Endothelial cell (in vitro differentiated cells): Measurements from ENCODE around the gene C1orf21. TPM values are rescaled to one million over a fixed set of nuclear protein-coding genes. Genes with fewer than 3 reads are reported as not detected.

Source experiments
- DNase-seq: peaks from one replicate; pipeline ENCODE4 v3.0.0; 2021; ENCODE audit warnings: low spot score
- H3K27ac Mint-ChIP-seq: one replicate; pipeline ENCODE4 v1.8.0; 2021; ENCODE audit warnings: mixed read lengths, inconsistent platforms; ENCODE audit not compliant: unreplicated experiment
- H3K27me3 Mint-ChIP-seq: one replicate; pipeline ENCODE4 v1.8.0; 2021; ENCODE audit warnings: mild to moderate bottlenecking, moderate library complexity, mixed read lengths, inconsistent platforms; ENCODE audit not compliant: unreplicated experiment
- H3K36me3 Mint-ChIP-seq: one replicate; pipeline ENCODE4 v1.8.0; 2021; ENCODE audit warnings: mild to moderate bottlenecking, low read depth, mixed read lengths, inconsistent platforms; ENCODE audit not compliant: unreplicated experiment
- H3K4me1 Mint-ChIP-seq: one replicate; pipeline ENCODE4 v1.8.0; 2021; ENCODE audit warnings: mild to moderate bottlenecking, mixed read lengths, inconsistent platforms; ENCODE audit not compliant: unreplicated experiment
- H3K4me3 Mint-ChIP-seq: one replicate; pipeline ENCODE4 v1.8.0; 2021; ENCODE audit warnings: mild to moderate bottlenecking, mixed read lengths, inconsistent platforms; ENCODE audit not compliant: unreplicated experiment
- H3K9me3 Mint-ChIP-seq: one replicate; pipeline ENCODE4 v1.8.0; 2021; ENCODE audit warnings: mixed read lengths, inconsistent platforms; ENCODE audit not compliant: unreplicated experiment
- total RNA-seq: library from RNA; stranded (reverse); fragmentation: NEBNext Ultra II Directional; extraction: Animal tissue kit (Norgen Biotek cat#: 25700); gene quantifications from one replicate; pipeline ENCODE4 v1.2.1, GENCODE V29; 2021; ENCODE audit not compliant: unreplicated experiment
- TF ChIP-seq, protein P1 (sequence below): fragments of 200-600 bp; sonication (generic); IDR thresholded peaks from one replicate; pipeline ENCODE4 v1.5.0; 2021; ENCODE audit warnings: antibody characterized with exemption; ENCODE audit not compliant: unreplicated experiment

Gene C1orf21
- total RNA-seq, 1 donor from 2014 or later, result 7.5 TPM

DNA sequence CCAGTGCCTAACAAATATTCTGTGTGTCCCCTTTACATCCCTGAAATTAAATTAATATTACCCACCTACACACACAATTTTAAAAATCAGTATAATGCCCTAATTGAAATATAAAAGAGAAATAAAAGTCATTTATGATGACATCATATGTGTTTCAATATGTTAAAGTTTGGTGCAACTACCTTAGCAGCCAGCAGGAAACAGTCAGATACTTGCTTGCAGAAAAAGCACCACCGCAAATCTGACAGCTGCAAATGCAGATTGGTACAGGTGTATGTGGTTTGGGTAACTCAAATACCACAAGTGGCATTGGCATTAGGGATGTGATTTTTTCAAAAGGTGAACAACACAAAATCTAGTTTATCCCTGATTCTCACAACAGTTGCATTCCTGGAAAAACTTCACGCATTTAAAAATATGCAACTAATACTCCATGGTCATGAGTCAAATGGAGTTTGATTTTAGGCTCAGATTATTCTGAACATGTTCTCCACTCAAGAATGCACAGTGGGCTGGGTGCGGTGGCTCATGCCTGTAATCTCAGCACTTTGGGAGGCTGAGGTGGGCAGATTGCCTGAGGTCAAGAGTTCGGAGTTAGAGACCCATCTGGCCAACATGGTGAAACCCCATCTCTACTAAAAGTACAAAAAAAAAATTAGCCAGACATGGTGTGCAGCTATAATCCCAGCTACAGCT, 261.5 kb downstream of the C1orf21 start:
- DNase-seq, result no peak
- Mint-ChIP-seq H3K4me1 (no peaks in the 10 kb centered on the region), H3K27ac (no peak overlapping the region)

DNA sequence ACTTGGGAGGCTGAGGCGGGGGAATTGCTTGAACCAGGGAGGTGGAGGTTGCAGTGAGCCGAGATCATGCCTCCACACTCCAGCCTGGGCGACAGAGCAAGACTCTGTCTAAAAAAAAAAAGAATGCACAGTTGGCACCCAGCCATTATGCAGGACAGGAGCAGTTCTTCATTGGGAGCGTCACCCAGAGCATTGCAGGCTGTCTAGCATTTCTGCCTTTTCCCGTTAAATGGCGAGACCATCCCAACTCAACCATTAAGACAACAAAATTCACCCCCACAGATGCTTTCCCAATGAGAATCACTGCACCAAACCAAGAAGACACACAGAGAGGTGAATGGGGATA, 262.0 kb downstream of the C1orf21 start:
- Mint-ChIP-seq H3K4me1 (no peaks in the 10 kb centered on the region), H3K27me3 (peaks cover 5% of the 10 kb centered on the region), H3K27ac (no peak overlapping the region), H3K9me3 (no peaks in the 10 kb centered on the region), H3K36me3 (no peaks in the 10 kb centered on the region), H3K4me3 (no peak overlapping the region)
- no peak for DNase-seq
- TF ChIP-seq, protein P1, sequence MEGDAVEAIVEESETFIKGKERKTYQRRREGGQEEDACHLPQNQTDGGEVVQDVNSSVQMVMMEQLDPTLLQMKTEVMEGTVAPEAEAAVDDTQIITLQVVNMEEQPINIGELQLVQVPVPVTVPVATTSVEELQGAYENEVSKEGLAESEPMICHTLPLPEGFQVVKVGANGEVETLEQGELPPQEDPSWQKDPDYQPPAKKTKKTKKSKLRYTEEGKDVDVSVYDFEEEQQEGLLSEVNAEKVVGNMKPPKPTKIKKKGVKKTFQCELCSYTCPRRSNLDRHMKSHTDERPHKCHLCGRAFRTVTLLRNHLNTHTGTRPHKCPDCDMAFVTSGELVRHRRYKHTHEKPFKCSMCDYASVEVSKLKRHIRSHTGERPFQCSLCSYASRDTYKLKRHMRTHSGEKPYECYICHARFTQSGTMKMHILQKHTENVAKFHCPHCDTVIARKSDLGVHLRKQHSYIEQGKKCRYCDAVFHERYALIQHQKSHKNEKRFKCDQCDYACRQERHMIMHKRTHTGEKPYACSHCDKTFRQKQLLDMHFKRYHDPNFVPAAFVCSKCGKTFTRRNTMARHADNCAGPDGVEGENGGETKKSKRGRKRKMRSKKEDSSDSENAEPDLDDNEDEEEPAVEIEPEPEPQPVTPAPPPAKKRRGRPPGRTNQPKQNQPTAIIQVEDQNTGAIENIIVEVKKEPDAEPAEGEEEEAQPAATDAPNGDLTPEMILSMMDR, result no peak

More for the DNA sequence above, 261.5 kb downstream of the C1orf21 start:
- H3K36me3 Mint-ChIP-seq, result no peaks in the 10 kb centered on the region
- H3K9me3 Mint-ChIP-seq, result no peaks in the 10 kb centered on the region
- no peak overlapping the region for H3K4me3 Mint-ChIP-seq
- H3K27me3 Mint-ChIP-seq, result peaks cover 5% of the 10 kb centered on the region
- TF ChIP-seq, protein P1, result no peak

DNA sequence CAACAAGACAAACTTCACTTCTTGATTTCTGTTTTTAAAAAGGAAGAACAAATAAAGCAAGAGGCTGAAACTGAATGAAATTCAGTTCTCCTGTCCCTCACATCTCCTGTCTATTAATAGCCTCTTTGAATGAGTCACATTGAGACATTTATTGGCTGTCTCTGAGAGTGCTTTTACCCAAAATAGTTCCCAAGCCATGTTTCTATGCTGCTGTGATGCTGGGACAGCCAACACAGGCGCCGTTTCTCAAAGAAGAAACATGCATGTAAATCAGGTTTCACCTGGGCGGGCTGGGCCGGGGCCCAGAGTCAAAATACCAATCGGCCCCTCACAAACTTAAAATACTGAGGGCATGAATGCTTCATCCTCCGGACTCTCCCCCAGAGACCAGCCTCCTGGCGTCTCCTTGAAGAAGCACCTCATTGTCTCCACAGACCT, 262.6 kb downstream of the C1orf21 start:
- Mint-ChIP-seq H3K27ac (no peak overlapping the region), H3K27me3 (peaks cover 4% of the 10 kb centered on the region), H3K9me3 (no peaks in the 10 kb centered on the region), H3K4me3 (no peak overlapping the region), H3K36me3 (no peaks in the 10 kb centered on the region), H3K4me1 (no peaks in the 10 kb centered on the region)
- TF ChIP-seq, protein P1, result no peak
- no peak for DNase-seq

DNA sequence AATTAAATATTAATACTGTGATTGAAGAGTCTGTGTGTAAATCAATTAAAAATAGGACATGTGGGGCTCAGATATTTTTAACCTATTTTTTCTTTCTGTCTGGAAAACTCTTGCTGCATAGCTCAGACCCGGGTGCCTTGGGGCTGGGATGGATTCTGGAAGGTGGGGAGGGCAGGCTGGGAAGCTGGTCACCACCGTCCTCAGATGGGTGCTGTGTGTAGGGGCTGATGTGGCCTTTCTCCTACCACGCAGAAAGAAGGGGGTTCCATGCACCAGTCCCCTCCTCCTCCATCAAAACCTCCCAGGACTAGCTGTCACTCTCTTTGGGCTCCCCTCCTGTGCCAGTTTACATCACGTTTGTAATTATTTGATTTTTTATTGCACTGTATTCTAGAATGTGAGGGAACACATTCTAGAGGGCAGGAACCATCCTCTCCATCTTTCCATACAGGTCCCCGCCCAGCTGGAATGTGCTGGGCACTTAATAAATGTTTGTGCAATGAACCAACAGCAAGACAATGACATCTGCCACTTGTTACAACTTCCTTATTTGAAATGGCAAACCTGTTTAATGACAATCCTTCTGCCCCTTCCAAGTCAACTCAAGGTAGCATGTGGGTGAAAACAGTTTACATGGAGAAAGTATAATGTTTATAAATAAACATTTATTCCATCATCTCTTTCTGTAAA, 263.5 kb downstream of the C1orf21 start:
- no peaks in the 10 kb centered on the region for H3K36me3 Mint-ChIP-seq
- H3K4me3 Mint-ChIP-seq, result no peak overlapping the region
- no peaks in the 10 kb centered on the region for H3K4me1 Mint-ChIP-seq
- TF ChIP-seq, protein P1, result no peak
- no peak for DNase-seq
- H3K27ac Mint-ChIP-seq, result no peak overlapping the region
- no peaks in the 10 kb centered on the region for H3K9me3 Mint-ChIP-seq
- peaks cover 4% of the 10 kb centered on the region for H3K27me3 Mint-ChIP-seq

DNA sequence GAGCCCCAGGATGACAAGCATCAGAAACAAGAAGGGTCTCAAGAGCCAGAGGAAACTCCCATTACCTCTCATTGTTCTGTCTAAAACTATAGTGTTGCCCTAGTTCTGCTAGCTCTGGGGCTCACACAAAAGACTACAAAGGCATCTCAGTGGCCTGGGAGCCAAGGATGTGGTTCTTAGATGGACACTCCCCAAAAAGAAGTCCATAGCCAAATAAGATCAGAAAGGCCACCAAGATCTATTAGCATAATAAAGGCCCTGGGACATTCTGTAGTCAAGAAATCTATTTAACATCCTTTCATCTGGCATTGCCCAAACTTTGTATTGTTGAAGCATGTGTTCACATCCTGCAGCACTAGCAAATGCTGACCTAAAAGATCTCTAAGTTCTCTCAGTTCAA, 268.4 kb downstream of the C1orf21 start:
- no peak for DNase-seq
- TF ChIP-seq, protein P1, result no peak
- Mint-ChIP-seq H3K4me3 (no peak overlapping the region), H3K4me1 (no peaks in the 10 kb centered on the region), H3K36me3 (no peaks in the 10 kb centered on the region), H3K27me3 (peaks cover 5% of the 10 kb centered on the region), H3K9me3 (no peaks in the 10 kb centered on the region), H3K27ac (no peak overlapping the region)
